Measurements from ENCODE around the gene GEMIN4.

DNA sequence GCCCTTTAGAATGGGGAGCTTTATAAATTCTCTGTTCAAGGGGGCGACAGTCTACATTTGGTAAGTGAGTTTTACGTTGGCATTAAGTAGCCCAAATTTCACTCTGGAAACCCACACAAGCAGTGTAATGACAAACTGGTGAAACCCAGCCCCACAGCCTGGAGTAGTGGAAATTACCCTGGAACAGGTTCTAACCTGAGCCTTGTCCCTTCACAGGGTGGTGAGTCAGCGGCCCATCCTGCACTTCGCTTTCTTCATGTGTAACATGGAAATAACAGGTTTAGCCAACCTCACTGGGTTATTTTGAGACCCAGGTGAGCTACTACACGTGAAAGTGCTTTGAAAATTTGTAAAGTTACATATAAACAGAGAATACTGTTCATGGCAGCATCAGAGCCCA is 23.2 kb downstream of the GEMIN4 start:
- TF ChIP-seq, protein P1, sequence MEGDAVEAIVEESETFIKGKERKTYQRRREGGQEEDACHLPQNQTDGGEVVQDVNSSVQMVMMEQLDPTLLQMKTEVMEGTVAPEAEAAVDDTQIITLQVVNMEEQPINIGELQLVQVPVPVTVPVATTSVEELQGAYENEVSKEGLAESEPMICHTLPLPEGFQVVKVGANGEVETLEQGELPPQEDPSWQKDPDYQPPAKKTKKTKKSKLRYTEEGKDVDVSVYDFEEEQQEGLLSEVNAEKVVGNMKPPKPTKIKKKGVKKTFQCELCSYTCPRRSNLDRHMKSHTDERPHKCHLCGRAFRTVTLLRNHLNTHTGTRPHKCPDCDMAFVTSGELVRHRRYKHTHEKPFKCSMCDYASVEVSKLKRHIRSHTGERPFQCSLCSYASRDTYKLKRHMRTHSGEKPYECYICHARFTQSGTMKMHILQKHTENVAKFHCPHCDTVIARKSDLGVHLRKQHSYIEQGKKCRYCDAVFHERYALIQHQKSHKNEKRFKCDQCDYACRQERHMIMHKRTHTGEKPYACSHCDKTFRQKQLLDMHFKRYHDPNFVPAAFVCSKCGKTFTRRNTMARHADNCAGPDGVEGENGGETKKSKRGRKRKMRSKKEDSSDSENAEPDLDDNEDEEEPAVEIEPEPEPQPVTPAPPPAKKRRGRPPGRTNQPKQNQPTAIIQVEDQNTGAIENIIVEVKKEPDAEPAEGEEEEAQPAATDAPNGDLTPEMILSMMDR (conservative IDR thresholded peaks at IDR 0.05; ENCODE audit: low read depth in 2 of 2) = no peak
- TF ChIP-seq REST (IDR thresholded peaks at IDR 0.05; ENCODE audit: unreplicated experiment) (no peak), EZH2 (IDR thresholded peaks at IDR 0.05; ENCODE audit: low read depth, unreplicated experiment) (no peak), POLR2AphosphoS5 (IDR thresholded peaks at IDR 0.05; ENCODE audit: low read depth) (no peak), JUNB (IDR thresholded peaks at IDR 0.05; ENCODE audit: unreplicated experiment) (no peak), EZH2phosphoT487 (IDR thresholded peaks at IDR 0.05; ENCODE audit: unreplicated experiment) (no peak)
